HG03457 (cell line): Measurements from ENCODE around the gene N4BP3.
A peak's percentile ranks its signal among the peaks of the same experiment; 100 is the strongest.

Source experiments
- ATAC-seq: cut with Tn5 transposase; IDR thresholded peaks from one replicate; pipeline ENCODE4 v1.9.1; 2021; ENCODE audit warnings: moderate number of reproducible peaks; ENCODE audit not compliant: unreplicated experiment

N4BP3 gene

GRCh38 chr5:178098685-178099084 is 14.6 kb upstream of the N4BP3 start:
- no peak for ATAC-seq

GRCh38 chr5:178103612-178104011 is 9.7 kb upstream of the N4BP3 start:
- ATAC-seq, result no peak

GRCh38 chr5:178104492-178104891 is 8.8 kb upstream of the N4BP3 start:
- ATAC-seq, result no peak

GRCh38 chr5:178106086-178106485 is 7.2 kb upstream of the N4BP3 start:
- ATAC-seq, result no peak

- ATAC-seq, result no peak
These were observed 6.6 kb upstream of the N4BP3 start for GRCh38 chr5:178106556-178107239.

GRCh38 chr5:178107756-178108310 is 5.5 kb upstream of the N4BP3 start:
- ATAC-seq, result no peak

GRCh38 chr5:178108446-178108845 is 4.9 kb upstream of the N4BP3 start:
- no peak for ATAC-seq

- ATAC-seq, result no peak
These were observed 4.4 kb upstream of the N4BP3 start for GRCh38 chr5:178108966-178109365.

GRCh38 chr5:178110511-178110910 is 2.8 kb upstream of the N4BP3 start:
- no peak for ATAC-seq

GRCh38 chr5:178111925-178112324 is 1.4 kb upstream of the N4BP3 start:
- ATAC-seq, result no peak

- no peak for ATAC-seq
These were observed 787 bp upstream of the N4BP3 start for GRCh38 chr5:178112545-178112944.

GRCh38 chr5:178113841-178114324 is 551 bp downstream of the N4BP3 start:
- ATAC-seq, result no peak

- ATAC-seq, result no peak
These were observed 1.2 kb downstream of the N4BP3 start for GRCh38 chr5:178114325-178115135.

GRCh38 chr5:178115136-178115813 is 1.9 kb downstream of the N4BP3 start:
- no peak for ATAC-seq

GRCh38 chr5:178115814-178116142 is 2.4 kb downstream of the N4BP3 start:
- no peak for ATAC-seq

GRCh38 chr5:178116143-178116885 is 3.0 kb downstream of the N4BP3 start:
- peak; percentile 27 for ATAC-seq

GRCh38 chr5:178117923-178118701 is 4.8 kb downstream of the N4BP3 start:
- ATAC-seq, result no peak

GRCh38 chr5:178119915-178120606 is 6.7 kb downstream of the N4BP3 start:
- no peak for ATAC-seq

GRCh38 chr5:178120607-178121357 is 7.5 kb downstream of the N4BP3 start:
- peak; percentile 84 for ATAC-seq
